GM12878 (cell line): ENCODE data around the gene C5orf15.

ENCODE experiments used
- POLR2AphosphoS2 ChIP-seq: IDR thresholded peaks from 2 replicates; pipeline ENCODE4 v1.6.1; 2011; ENCODE audit warnings: low read depth, mild to moderate bottlenecking, low read length, improper control_type of control experiment, moderate library complexity
- POLR2AphosphoS5 ChIP-seq: IDR thresholded peaks from 2 replicates; pipeline ENCODE4 v1.6.1; 2011; ENCODE audit warnings: mild to moderate bottlenecking, low read length, inconsistent platforms
- TF ChIP-seq, protein P1 (sequence below): IDR thresholded peaks from 2 replicates; pipeline ENCODE4 v1.6.1; 2012; ENCODE audit warnings: mild to moderate bottlenecking, low read depth, low read length
- TF ChIP-seq, protein P2 (sequence below), 3 experiments: IDR thresholded peaks in 2 of 3; conservative IDR thresholded peaks in 1 of 3; 2 replicates each; pipeline ENCODE4 v1.5.1; 2011; ENCODE audit warnings: low read depth in 3 of 3, low read length in 3 of 3, mild to moderate bottlenecking in 3 of 3, control low read depth in 2 of 3, moderate library complexity in 2 of 3, inconsistent platforms in 1 of 3, mixed read lengths in 1 of 3; ENCODE audit not compliant: control insufficient read depth in 2 of 3, insufficient read depth in 1 of 3; ENCODE audit errors: extremely low read depth in 1 of 3

DNA sequence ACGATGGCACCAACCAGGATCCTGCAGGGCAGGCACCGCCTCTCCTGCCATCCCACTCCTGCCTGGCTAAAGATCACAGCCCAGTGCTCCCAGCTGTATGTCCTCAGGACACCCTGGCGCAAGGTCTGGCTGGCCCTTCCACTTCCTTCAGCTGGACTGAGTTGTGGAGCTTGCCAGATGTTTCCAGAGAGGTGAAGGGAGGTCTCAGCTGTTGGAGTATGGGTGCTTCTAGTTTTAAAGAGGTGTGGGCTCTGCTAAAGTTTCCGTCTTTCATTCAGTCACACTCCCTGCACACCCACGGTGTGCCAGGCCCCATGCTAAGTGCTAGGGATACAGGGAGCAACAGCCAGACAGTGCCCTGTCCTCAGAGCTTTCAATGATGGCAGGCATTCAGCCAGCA is 34.1 kb downstream of the C5orf15 start:
- TF ChIP-seq, protein P1, sequence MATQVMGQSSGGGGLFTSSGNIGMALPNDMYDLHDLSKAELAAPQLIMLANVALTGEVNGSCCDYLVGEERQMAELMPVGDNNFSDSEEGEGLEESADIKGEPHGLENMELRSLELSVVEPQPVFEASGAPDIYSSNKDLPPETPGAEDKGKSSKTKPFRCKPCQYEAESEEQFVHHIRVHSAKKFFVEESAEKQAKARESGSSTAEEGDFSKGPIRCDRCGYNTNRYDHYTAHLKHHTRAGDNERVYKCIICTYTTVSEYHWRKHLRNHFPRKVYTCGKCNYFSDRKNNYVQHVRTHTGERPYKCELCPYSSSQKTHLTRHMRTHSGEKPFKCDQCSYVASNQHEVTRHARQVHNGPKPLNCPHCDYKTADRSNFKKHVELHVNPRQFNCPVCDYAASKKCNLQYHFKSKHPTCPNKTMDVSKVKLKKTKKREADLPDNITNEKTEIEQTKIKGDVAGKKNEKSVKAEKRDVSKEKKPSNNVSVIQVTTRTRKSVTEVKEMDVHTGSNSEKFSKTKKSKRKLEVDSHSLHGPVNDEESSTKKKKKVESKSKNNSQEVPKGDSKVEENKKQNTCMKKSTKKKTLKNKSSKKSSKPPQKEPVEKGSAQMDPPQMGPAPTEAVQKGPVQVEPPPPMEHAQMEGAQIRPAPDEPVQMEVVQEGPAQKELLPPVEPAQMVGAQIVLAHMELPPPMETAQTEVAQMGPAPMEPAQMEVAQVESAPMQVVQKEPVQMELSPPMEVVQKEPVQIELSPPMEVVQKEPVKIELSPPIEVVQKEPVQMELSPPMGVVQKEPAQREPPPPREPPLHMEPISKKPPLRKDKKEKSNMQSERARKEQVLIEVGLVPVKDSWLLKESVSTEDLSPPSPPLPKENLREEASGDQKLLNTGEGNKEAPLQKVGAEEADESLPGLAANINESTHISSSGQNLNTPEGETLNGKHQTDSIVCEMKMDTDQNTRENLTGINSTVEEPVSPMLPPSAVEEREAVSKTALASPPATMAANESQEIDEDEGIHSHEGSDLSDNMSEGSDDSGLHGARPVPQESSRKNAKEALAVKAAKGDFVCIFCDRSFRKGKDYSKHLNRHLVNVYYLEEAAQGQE, result no peak
- TF ChIP-seq, protein P2, sequence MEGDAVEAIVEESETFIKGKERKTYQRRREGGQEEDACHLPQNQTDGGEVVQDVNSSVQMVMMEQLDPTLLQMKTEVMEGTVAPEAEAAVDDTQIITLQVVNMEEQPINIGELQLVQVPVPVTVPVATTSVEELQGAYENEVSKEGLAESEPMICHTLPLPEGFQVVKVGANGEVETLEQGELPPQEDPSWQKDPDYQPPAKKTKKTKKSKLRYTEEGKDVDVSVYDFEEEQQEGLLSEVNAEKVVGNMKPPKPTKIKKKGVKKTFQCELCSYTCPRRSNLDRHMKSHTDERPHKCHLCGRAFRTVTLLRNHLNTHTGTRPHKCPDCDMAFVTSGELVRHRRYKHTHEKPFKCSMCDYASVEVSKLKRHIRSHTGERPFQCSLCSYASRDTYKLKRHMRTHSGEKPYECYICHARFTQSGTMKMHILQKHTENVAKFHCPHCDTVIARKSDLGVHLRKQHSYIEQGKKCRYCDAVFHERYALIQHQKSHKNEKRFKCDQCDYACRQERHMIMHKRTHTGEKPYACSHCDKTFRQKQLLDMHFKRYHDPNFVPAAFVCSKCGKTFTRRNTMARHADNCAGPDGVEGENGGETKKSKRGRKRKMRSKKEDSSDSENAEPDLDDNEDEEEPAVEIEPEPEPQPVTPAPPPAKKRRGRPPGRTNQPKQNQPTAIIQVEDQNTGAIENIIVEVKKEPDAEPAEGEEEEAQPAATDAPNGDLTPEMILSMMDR (IDR thresholded peaks at IDR 0.05 in 2 of 3, conservative IDR thresholded peaks at IDR 0.05 in 1 of 3; ENCODE audit: control insufficient read depth in 2 of 3, extremely low read depth in 1 of 3, insufficient read depth in 1 of 3, low read depth in 3 of 3, low read length in 3 of 3), result no peak
- TF ChIP-seq POLR2AphosphoS2 (no peak), POLR2AphosphoS5 (no peak)
